K562 (cell line): Measurements from ENCODE around the gene ZNF407. TPM values are rescaled to one million over a fixed set of nuclear protein-coding genes. Genes with fewer than 3 reads are reported as not detected.

Source experiments
- ATAC-seq: fragments of 200-7000 bp; cut with Tn5 transposase; 3 replicates; pipeline ENCODE4 v1.9.1; 2020; ENCODE audit warnings: moderate library complexity
- BruUV-seq: library from RNA; stranded (reverse); fragments of 400-500 nt; replicated peaks from 2 replicates; lab custom pipeline; 2021; lab: Mats Ljungman, UMichigan
- CTCF ChIA-PET: fragments of 300-600 bp; formaldehyde crosslinking; extraction: SDS; loops from one replicate; lab custom pipeline; 2021; ENCODE audit warnings: low intra/inter-chr PET ratio; lab: Yijun Ruan, JAX
- POLR2A ChIA-PET: fragments of 300-600, 350-650 bp; sonication (Branson Sonifier 250); formaldehyde crosslinking; extraction: SDS; loops from one replicate; lab custom pipeline; 2021; ENCODE audit warnings: antibody characterized with exemption, inconsistent platforms; lab: Yijun Ruan, JAX
- DNase-seq, 4 experiments: peaks; one replicate each; pipeline versions ENCODE4 v3.0.0 to v3.0.0-alpha.2; 2011 to 2018; ENCODE audit warnings: low spot score in 3 of 4, mixed read lengths in 3 of 4; ENCODE audit errors: extremely low read depth in 1 of 4
- FAIRE-seq: peaks from 2 replicates; lab custom pipeline; 2011; peaks lifted over from hg19 to GRCh38; lab: Jason Lieb, UNC
- H2AFZ ChIP-seq: 2 replicates; pipeline ENCODE4 v1.6.0; 2011; ENCODE audit warnings: low read depth, low read length, control low read depth, inconsistent platforms
- H3K27ac ChIP-seq: fragments of 200-600 bp; 3 replicates; pipeline ENCODE4 v1.8.0; 2011; ENCODE audit warnings: low read depth, mild to moderate bottlenecking, control low read depth, inconsistent platforms, low read length, moderate library complexity, mixed read lengths; ENCODE audit errors: extremely low read depth
- H3K27me3 ChIP-seq, 2 experiments: fragments of 300-600 bp in 1 of 2; 2 replicates in 1 of 2; 3 replicates in 1 of 2; pipeline versions ENCODE4 v1.6.0 to v1.8.0; 2011; ENCODE audit warnings: inconsistent platforms in 2 of 2, low read length in 2 of 2, mild to moderate bottlenecking in 1 of 2, mixed read lengths in 1 of 2, moderate library complexity in 1 of 2; ENCODE audit not compliant: control insufficient read depth in 2 of 2, insufficient read depth in 2 of 2
- H3K36me3 ChIP-seq: fragments of 300-600 bp; 3 replicates; pipeline ENCODE4 v1.8.0; 2011; ENCODE audit warnings: mild to moderate bottlenecking, low read length, inconsistent platforms; ENCODE audit not compliant: control insufficient read depth, insufficient read depth
- H3K4me1 ChIP-seq, 2 experiments: fragments of 200-600 bp in 1 of 2; replicated peaks in 1 of 2; 2 replicates in 1 of 2; 3 replicates in 1 of 2; pipeline versions ENCODE4 v1.5.1 to v1.8.0; 2011; ENCODE audit warnings: inconsistent platforms in 2 of 2, low read length in 2 of 2, mild to moderate bottlenecking in 1 of 2, mixed read lengths in 1 of 2, moderate library complexity in 1 of 2; ENCODE audit not compliant: control insufficient read depth in 2 of 2, insufficient read depth in 2 of 2
- H3K4me2 ChIP-seq: 2 replicates; pipeline ENCODE4 v1.6.1; 2011; ENCODE audit warnings: low read length, control low read depth, inconsistent platforms, mixed read lengths; ENCODE audit not compliant: insufficient read depth
- H3K4me3 ChIP-seq: fragments of 200-600 bp; sonication (generic), shearing (Covaris generic); 2 replicates; pipeline ENCODE4 v1.5.1; 2016; ENCODE audit warnings: control low read depth, inconsistent platforms
- H3K79me2 ChIP-seq: fragments of 200-600 bp; 3 replicates; pipeline ENCODE4 v1.8.0; 2011; ENCODE audit warnings: low read length, inconsistent platforms; ENCODE audit not compliant: control insufficient read depth, insufficient read depth
- H3K9ac ChIP-seq, 2 experiments: 2 replicates each; pipeline versions ENCODE4 v1.6.0 to v1.6.1; 2011; ENCODE audit warnings: low read depth in 2 of 2, low read length in 2 of 2, control low read depth in 1 of 2, inconsistent platforms in 1 of 2, mild to moderate bottlenecking in 1 of 2, mixed read lengths in 1 of 2; ENCODE audit not compliant: insufficient read depth in 1 of 2
- H3K9me1 ChIP-seq: one replicate; pipeline ENCODE4 v1.6.0; 2011; ENCODE audit warnings: inconsistent platforms, mild to moderate bottlenecking, low read length, moderate library complexity; ENCODE audit not compliant: control insufficient read depth, insufficient read depth
- H3K9me3 ChIP-seq: replicated peaks from 2 replicates; pipeline ENCODE4 v1.5.1; 2011; ENCODE audit warnings: low read depth, low read length, inconsistent platforms; ENCODE audit not compliant: control insufficient read depth, insufficient read depth
- H4K20me1 ChIP-seq: replicated peaks from 2 replicates; pipeline ENCODE4 v1.6.1; 2011; ENCODE audit warnings: low read length, inconsistent platforms, mixed read lengths; ENCODE audit not compliant: control insufficient read depth, insufficient read depth
- CEBPG ChIP-seq, 3 experiments: fragments of 200-800 bp in 1 of 3; sonication (Bioruptor generic) in 1 of 3; sonication (generic) in 1 of 3; formaldehyde crosslinking in 1 of 3; IDR thresholded peaks in 2 of 3; conservative IDR thresholded peaks in 1 of 3; 2 replicates each; pipeline versions ENCODE4 v1.6.1 to v1.8.0; 2016 to 2022; ENCODE audit warnings: missing compliant biosample characterization in 2 of 3, missing genetic modification characterization in 2 of 3, mild to moderate bottlenecking in 1 of 3, missing genetic modification reagents in 1 of 3
- EP400 ChIP-seq: fragments of 450-650 bp; IDR thresholded peaks from 2 replicates; pipeline ENCODE4 v1.6.1; 2017; ENCODE audit warnings: antibody characterized with exemption, mild to moderate bottlenecking, moderate library complexity
- PRMT5 ChIP-seq: sonication (generic); formaldehyde crosslinking; IDR thresholded peaks from 2 replicates; pipeline ENCODE4 v1.5.0; 2020; ENCODE audit warnings: missing genetic modification reagents
- SMARCA4 ChIP-seq: fragments of 450-650 bp; IDR thresholded peaks from 2 replicates; pipeline ENCODE4 v1.6.1; 2016
- SUPT5H ChIP-seq: fragments of 450-650 bp; IDR thresholded peaks from 2 replicates; pipeline ENCODE4 v1.6.1; 2016
- ZBTB17 ChIP-seq: fragments of 450-650 bp; formaldehyde crosslinking; IDR thresholded peaks from 2 replicates; pipeline ENCODE4 v1.4.0; 2020; ENCODE audit warnings: mild to moderate bottlenecking
- ZKSCAN1 ChIP-seq: fragments of 150-350 bp; IDR thresholded peaks from 2 replicates; pipeline ENCODE4 v1.6.1; 2016; ENCODE audit warnings: low read depth, low read length
- ZNF551 ChIP-seq: fragments of 250-450 bp; sonication (Bioruptor Pico); IDR thresholded peaks from 2 replicates; pipeline ENCODE4 v1.5.0; 2021; ENCODE audit warnings: mild to moderate bottlenecking, moderate library complexity
- WGBS: fragments of 100-300 bp; shearing (Covaris generic); methylation state at CpG from one replicate; pipeline ENCODE4 v1.1.6; 2016; ENCODE audit warnings: low coverage, mixed read lengths; ENCODE audit not compliant: insufficient coverage; ENCODE audit errors: missing lambda C conversion rate; 5-methylcytosine and 5-hydroxymethylcytosine counted together
- in situ Hi-C: fragments of 300-500 bp; cut with MboI; formaldehyde crosslinking; loops from 4 replicates; pipeline ENCODE4 v1.15.0; 2018; ENCODE audit warnings: inconsistent platforms, mixed read lengths
- intact Hi-C: fragments of 100-400 bp; cut with micrococcal nuclease; formaldehyde crosslinking; loops from 2 replicates; pipeline ENCODE4 v1.14.2; 2022
- polyA plus RNA-seq, 8 experiments: library from polyadenylated mRNA; depleted of rRNA in 4 of 8; stranded (reverse) in 5 of 8; unstranded in 3 of 8; fragments of >200 nt; fragmentation: Nextera tagmentation in 2 of 8; fragmentation: Illumina TruSeq in 1 of 8; extraction: Ambion mirVana in 2 of 8; extraction: Trizol in 1 of 8; gene quantifications; 2 replicates each; pipeline versions ENCODE4 v1.2.1 to v1.2.3, GENCODE V29; 2011 to 2014; ENCODE audit warnings: inconsistent platforms in 1 of 8, missing spikeins in 1 of 8
- total RNA-seq, 7 experiments: library from RNA; depleted of rRNA in 6 of 7; stranded (reverse); fragments of >200 nt in 6 of 7; fragmentation: Illumina TruSeq in 2 of 7; extraction: Trizol in 2 of 7; gene quantifications; 2 replicates each; pipeline versions ENCODE4 v1.2.1 to v1.2.3, GENCODE V29; 2011 to 2021; ENCODE audit warnings: low replicate concordance in 1 of 7
- TF ChIP-seq, protein P1 (sequence below): fragments of 450-650 bp; IDR thresholded peaks from 2 replicates; pipeline ENCODE4 v1.6.1; 2016; ENCODE audit warnings: low read depth

ZNF407 gene
- total and polyA plus RNA-seq, 9 of the 15 experiments (the other 6 are each of a cell fraction or from before 2014, with no cell fraction given): 0.21 to 5.4 (median 2.3) TPM

DNA sequence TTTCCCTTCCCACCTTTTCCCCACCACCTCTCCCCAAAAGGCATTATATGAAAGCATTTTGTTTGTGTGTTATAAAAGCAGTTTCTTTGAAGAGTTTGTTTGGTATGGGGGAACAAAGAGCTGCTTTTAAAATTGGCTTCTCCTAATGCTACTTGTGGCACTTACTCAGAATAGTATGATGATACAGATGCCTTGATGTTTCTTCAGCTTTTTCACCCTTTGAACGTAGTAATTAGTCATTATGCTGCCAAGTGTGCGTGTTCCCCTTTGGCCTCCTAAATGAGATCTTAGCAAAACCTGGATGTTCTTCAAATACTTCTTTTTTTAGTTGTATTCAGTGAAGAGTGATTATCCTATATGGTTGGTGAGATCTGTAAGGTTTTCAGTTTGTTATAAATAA is 427.9 kb downstream of the ZNF407 start:
- Histone ChIP-seq H3K79me2 (no peaks in the 10 kb centered on the region), H3K9ac (no peak overlapping the region), H3K4me3 (no peak overlapping the region), H3K4me1 (peaks cover 0 to 3% of the 10 kb centered on the region in 2 experiments; a peak in 1 of 5 replicates), H3K9me1 (no peaks in the 10 kb centered on the region), H4K20me1 (no peaks in the 10 kb centered on the region), H2AFZ (no peak overlapping the region), H3K4me2 (no peak overlapping the region), H3K36me3 (no peaks in the 10 kb centered on the region), H3K9me3 (no peaks in the 10 kb centered on the region), H3K27me3 (no peaks in the 10 kb centered on the region), H3K27ac (no peak overlapping the region)
- CTCF ChIA-PET: no interaction called here
- ATAC-seq (no peak), DNase-seq (no peak), FAIRE-seq (no peak)
- in situ Hi-C loops: no loop called here
- intact Hi-C loops: no loop called here
- BruUV-seq: no TSS peak
- 4% methylated on average over 2 of the region's 2 CpGs for WGBS
- no peak for TF ChIP-seq CEBPG (CRISPR knock-in tag; IDR thresholded peaks at IDR 0.05)
- no peak for TF ChIP-seq CEBPG (tag; conservative IDR thresholded peaks at IDR 0.05 in 1 of 2, IDR thresholded peaks at IDR 0.05 in 1 of 2)
- TF ChIP-seq SUPT5H: no peak
- no peak for TF ChIP-seq ZKSCAN1
- no peak for TF ChIP-seq SMARCA4
- no peak for TF ChIP-seq PRMT5 (CRISPR knock-in tag)
- no peak for TF ChIP-seq ZNF551 (CRISPR knock-in tag)
- POLR2A ChIA-PET: no interaction called here

DNA sequence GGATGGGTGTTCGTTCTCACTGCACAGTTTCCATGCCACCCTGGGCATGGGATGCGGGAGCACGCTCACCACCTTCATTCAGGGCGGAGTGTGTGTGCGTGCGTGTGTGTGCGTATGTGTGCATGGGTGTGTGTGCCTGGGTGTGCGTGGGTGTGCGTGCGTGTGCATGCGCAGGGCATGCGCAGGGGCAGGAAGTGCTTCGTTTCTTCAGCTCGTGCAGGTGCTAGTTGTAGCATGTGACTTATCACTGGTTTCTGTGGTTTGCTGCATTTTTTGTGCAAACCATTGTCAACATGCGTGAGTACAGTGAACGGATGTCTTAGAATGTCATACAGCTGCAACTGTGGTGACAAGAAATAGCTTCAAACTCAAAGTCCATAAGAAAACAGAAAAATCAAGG is 431.8 kb downstream of the ZNF407 start:
- POLR2A ChIA-PET: no interaction called here
- DNase-seq (no peak), ATAC-seq (no peak), FAIRE-seq (no peak)
- H3K9me3 ChIP-seq: no peaks in the 10 kb centered on the region
- no peak overlapping the region for H3K27ac ChIP-seq
- BruUV-seq: no TSS peak
- H3K4me3 ChIP-seq: no peak overlapping the region
- CTCF ChIA-PET: no interaction called here
- no peaks in the 10 kb centered on the region for H4K20me1 ChIP-seq
- no peaks in the 10 kb centered on the region for H3K9me1 ChIP-seq
- peaks cover 0 to 3% of the 10 kb centered on the region in 2 experiments; a peak in 2 of 5 replicates for H3K4me1 ChIP-seq
- no peaks in the 10 kb centered on the region for H3K36me3 ChIP-seq
- intact Hi-C loops (no loop called here), in situ Hi-C loops (no loop called here)
- WGBS: 74% methylated on average over 16 of the region's 16 CpGs
- no peak overlapping the region for H3K4me2 ChIP-seq
- H2AFZ ChIP-seq: no peak overlapping the region
- no peak overlapping the region for H3K9ac ChIP-seq
- H3K79me2 ChIP-seq: no peaks in the 10 kb centered on the region
- peaks cover 0 to 4% of the 10 kb centered on the region in 2 experiments; a peak in 1 of 5 replicates for H3K27me3 ChIP-seq
- TF ChIP-seq EP400 (no peak), ZBTB17 (CRISPR knock-in tag) (no peak)
- TF ChIP-seq, protein P1, sequence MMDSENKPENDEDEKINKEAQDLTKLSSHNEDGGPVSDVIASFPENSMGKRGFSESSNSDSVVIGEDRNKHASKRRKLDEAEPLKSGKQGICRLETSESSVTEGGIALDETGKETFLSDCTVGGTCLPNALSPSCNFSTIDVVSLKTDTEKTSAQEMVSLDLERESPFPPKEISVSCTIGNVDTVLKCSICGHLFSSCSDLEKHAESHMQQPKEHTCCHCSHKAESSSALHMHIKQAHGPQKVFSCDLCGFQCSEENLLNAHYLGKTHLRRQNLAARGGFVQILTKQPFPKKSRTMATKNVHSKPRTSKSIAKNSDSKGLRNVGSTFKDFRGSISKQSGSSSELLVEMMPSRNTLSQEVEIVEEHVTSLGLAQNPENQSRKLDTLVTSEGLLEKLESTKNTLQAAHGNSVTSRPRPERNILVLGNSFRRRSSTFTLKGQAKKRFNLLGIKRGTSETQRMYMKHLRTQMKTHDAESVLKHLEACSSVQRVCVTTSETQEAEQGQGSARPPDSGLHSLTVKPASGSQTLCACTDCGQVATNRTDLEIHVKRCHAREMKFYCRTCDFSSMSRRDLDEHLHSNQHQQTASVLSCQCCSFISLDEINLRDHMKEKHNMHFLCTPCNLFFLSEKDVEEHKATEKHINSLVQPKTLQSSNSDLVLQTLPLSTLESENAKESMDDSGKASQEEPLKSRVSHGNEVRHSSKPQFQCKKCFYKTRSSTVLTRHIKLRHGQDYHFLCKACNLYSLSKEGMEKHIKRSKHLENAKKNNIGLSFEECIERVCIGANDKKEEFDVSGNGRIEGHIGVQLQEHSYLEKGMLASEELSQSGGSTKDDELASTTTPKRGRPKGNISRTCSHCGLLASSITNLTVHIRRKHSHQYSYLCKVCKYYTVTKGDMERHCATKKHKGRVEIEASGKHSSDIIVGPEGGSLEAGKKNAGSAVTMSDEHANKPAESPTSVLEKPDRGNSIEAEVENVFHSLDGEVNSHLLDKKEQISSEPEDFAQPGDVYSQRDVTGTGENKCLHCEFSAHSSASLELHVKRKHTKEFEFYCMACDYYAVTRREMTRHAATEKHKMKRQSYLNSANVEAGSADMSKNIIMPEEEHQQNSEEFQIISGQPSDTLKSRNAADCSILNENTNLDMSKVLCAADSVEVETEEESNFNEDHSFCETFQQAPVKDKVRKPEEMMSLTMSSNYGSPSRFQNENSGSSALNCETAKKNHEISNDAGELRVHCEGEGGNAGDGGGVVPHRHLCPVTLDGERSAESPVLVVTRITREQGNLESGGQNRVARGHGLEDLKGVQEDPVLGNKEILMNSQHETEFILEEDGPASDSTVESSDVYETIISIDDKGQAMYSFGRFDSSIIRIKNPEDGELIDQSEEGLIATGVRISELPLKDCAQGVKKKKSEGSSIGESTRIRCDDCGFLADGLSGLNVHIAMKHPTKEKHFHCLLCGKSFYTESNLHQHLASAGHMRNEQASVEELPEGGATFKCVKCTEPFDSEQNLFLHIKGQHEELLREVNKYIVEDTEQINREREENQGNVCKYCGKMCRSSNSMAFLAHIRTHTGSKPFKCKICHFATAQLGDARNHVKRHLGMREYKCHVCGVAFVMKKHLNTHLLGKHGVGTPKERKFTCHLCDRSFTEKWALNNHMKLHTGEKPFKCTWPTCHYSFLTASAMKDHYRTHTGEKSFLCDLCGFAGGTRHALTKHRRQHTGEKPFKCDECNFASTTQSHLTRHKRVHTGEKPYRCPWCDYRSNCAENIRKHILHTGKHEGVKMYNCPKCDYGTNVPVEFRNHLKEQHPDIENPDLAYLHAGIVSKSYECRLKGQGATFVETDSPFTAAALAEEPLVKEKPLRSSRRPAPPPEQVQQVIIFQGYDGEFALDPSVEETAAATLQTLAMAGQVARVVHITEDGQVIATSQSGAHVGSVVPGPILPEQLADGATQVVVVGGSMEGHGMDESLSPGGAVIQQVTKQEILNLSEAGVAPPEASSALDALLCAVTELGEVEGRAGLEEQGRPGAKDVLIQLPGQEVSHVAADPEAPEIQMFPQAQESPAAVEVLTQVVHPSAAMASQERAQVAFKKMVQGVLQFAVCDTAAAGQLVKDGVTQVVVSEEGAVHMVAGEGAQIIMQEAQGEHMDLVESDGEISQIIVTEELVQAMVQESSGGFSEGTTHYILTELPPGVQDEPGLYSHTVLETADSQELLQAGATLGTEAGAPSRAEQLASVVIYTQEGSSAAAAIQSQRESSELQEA: no peak
